Measurements from ENCODE around the gene BACH2.

GRCh38 chr6:90095788-90096187 is 200.9 kb downstream of the BACH2 start:
- no peak for TF ChIP-seq POLR2A (IDR thresholded peaks at IDR 0.05; ENCODE audit: low read depth, low read length)
- no peak for TF ChIP-seq POLR2AphosphoS5 (IDR thresholded peaks at IDR 0.05; ENCODE audit: low read depth, low read length)

Measured in GM12892 (cell line).